Rectal smooth muscle tissue (tissue), 1 donor: ENCODE measurements around the gene EMC1.

Experiments
- H3K27ac ChIP-seq: one replicate; pipeline ENCODE4 v1.7.0; 2013; ENCODE audit warnings: low read depth, low read length, inconsistent platforms
- H3K27me3 ChIP-seq: one replicate; pipeline ENCODE4 v1.7.0; 2013; ENCODE audit warnings: low read length; ENCODE audit not compliant: control insufficient read depth, insufficient read depth
- H3K36me3 ChIP-seq: one replicate; pipeline ENCODE4 v1.7.0; 2013; ENCODE audit warnings: low read length; ENCODE audit not compliant: control insufficient read depth, insufficient read depth
- H3K4me1 ChIP-seq: one replicate; pipeline ENCODE4 v1.7.0; 2013; ENCODE audit warnings: low read length; ENCODE audit not compliant: control insufficient read depth, insufficient read depth
- H3K4me3 ChIP-seq: one replicate; pipeline ENCODE4 v1.7.0; 2013; ENCODE audit warnings: low read length
- H3K9ac ChIP-seq: one replicate; pipeline ENCODE4 v1.7.0; 2013; ENCODE audit warnings: low read length

Gene EMC1

DNA sequence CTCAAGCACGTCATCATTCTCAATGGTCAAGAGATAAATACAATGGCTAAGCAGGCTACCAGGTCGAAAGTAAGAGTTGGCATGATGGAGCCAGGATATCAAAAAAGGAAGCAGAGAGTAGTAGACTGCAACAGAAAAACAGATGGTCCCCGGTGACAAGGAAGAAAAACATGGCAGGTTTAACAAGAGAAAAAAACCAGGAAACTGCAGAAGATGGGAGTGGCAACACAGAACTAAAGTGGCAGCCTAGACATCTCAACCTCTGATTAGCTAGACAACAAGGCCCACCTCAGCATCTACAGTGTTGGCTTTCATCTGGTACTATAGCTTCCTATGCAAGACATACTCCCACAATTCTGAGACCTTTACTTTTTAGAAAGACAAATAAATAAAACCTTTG lies 44.4 kb downstream of the EMC1 start:
- Histone ChIP-seq H3K36me3 (no peaks in the 10 kb centered on the region), H3K4me1 (peaks cover 29% of the 10 kb centered on the region), H3K9ac (no peak overlapping the region), H3K27ac (peak overlapping the region; percentile 6), H3K4me3 (no peak overlapping the region), H3K27me3 (no peaks in the 10 kb centered on the region)

DNA sequence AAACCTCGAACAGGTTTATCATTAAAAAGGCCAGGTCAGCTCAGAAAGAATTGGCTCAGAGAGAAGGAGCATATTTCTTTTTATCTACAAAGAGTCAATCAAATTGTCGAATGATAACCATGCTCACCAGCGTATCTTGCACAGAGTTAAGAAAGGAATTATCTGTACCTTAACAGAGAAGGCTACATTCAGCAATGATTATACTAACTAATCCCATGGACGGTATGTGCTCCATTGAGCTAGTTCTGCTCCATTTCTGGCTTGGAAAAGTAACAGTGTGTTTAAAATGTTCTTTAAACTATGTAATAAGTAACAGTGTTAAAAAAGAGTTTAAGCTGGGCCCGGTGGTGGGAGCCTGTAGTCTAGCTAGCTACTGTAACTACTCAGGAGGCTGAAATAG lies 45.5 kb downstream of the EMC1 start:
- H3K27me3 ChIP-seq, result no peaks in the 10 kb centered on the region
- H3K4me1 ChIP-seq, result peaks cover 23% of the 10 kb centered on the region
- H3K9ac ChIP-seq, result no peak overlapping the region
- H3K4me3 ChIP-seq, result no peak overlapping the region
- no peaks in the 10 kb centered on the region for H3K36me3 ChIP-seq
- H3K27ac ChIP-seq, result no peak overlapping the region

DNA sequence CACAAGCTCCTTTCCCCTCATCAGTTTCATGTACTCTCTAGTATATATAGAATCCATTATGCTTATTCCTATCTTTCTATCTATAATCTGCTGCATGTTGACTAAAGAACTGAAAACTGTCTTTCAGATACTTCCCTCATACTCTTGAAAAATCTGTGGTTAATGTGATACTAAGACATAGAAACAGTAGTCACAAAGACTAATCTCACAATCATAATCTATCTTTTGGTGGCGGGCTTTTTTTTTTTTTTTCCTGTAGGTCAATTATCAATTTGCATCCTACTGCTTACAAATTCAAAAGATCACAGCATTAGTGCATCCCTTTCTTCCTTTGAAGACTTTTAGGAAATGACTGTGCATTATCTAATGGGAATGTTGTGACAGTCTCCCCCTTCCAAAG lies 45.9 kb downstream of the EMC1 start:
- no peak overlapping the region for H3K27ac ChIP-seq
- H3K36me3 ChIP-seq, result no peaks in the 10 kb centered on the region
- no peaks in the 10 kb centered on the region for H3K27me3 ChIP-seq
- no peak overlapping the region for H3K9ac ChIP-seq
- H3K4me1 ChIP-seq, result peaks cover 19% of the 10 kb centered on the region
- no peak overlapping the region for H3K4me3 ChIP-seq

DNA sequence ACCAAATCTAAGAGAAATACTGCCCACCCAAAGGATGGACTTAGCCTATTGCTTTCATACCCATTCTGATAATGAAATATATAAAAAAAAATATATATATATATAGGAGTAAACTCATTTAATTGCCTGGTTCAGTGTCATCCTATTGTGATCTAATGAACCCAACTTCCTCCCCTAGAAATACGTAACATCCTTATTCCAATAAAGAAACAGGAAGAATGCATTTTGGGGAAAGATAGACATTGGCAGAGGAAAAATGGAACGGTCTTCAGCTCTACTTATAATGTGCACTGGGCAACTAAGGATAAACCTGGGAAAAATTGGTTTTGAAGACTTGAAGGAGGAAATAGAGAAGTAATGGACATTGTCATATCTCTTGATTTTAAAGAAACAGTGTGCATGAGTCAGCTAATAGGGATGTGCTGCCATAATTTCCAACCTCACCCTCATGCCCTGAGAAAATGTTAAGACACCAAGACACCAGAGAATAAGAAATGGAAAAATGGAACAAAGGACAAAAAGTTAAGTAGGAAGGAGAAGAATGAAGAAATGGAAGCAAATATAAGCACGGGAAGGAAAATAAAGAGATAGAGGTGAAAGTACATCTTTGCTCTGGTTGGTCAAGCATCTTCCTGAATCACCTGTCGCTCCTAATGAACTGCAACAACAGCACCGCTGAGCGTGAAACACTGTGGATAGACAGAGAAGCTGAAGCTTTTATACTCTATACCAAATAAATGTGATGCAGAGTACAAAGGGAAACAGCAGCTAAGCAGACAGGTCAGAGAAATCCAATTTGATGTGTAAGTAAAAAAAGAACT lies 46.7 kb downstream of the EMC1 start:
- Histone ChIP-seq H3K4me3 (no peak overlapping the region), H3K36me3 (no peaks in the 10 kb centered on the region), H3K27me3 (no peaks in the 10 kb centered on the region), H3K4me1 (peaks cover 19% of the 10 kb centered on the region), H3K27ac (no peak overlapping the region), H3K9ac (no peak overlapping the region)

DNA sequence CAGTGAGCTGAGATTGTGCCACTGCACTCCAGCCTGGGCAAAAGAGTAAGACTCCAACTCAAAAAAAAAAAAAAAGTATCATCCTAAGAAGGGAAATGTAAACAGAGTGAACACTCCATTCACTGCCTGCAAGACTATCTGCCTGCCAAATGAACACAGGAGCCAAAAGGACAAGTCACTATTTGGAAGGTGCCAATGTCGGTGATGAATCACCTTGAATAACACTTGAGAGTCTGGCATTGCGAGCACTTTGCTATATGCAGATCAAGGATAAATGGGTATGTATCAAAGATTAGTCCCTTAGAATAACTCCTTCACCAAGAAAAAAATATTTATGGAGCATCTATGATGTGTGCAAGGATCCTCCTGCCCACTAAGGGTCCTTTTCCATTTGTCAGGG lies 47.9 kb downstream of the EMC1 start:
- Histone ChIP-seq H3K4me3 (no peak overlapping the region), H3K27ac (no peak overlapping the region), H3K4me1 (peaks cover 12% of the 10 kb centered on the region), H3K9ac (no peak overlapping the region), H3K27me3 (no peaks in the 10 kb centered on the region), H3K36me3 (no peaks in the 10 kb centered on the region)

DNA sequence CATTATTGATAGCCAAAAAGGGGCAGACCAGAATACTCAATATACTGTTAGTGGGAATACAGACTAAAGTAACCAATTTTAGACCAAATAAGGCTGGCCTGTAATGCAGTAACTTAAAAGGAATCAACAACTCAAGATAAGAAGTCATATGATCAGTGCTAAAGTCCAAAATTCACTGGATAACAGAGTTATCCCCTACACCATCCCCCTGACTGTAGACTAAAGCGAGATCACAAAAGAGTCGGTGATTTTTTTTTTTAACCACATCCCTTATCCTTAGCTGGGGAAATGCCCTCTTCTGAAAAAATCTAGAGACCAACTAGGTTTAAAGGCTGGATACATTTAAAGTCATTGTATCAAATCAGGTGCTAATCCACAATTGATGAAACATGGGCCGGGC lies 48.9 kb downstream of the EMC1 start:
- no peak overlapping the region for H3K4me3 ChIP-seq
- no peak overlapping the region for H3K9ac ChIP-seq
- peaks cover 6% of the 10 kb centered on the region for H3K4me1 ChIP-seq
- H3K36me3 ChIP-seq, result peaks cover 6% of the 10 kb centered on the region
- H3K27ac ChIP-seq, result no peak overlapping the region
- no peaks in the 10 kb centered on the region for H3K27me3 ChIP-seq

DNA sequence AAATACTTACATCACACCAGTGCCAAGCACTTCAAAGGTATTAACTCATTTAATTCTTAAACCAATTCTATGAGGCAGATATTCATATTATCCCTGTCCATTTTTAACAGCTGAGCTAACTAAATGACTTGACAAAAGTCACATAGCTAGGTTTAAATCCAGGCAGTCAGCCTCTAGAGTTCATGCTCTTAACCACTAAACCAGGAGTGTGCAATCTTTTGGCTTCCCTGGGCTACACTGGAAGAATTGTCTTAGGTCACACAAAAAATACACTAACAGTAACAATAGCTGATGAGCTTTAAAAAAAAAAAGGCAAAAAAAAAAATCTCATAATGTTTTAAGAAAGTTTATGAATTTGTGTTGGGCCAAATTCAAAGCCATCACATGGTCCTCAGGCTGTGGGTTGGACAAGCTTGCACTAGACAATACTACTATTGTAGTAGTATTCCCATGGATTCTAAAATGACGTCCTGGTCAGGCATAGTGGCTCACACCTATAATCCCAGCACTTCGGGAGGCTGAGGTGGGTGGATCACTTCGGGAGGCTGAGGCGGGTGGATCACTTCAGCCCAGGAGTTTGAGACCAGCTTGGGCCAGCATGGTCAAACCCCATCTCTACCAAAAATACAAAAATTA lies 51.2 kb downstream of the EMC1 start:
- no peak overlapping the region for H3K9ac ChIP-seq
- H3K27me3 ChIP-seq, result no peaks in the 10 kb centered on the region
- no peak overlapping the region for H3K27ac ChIP-seq
- H3K4me1 ChIP-seq, result peaks cover 4% of the 10 kb centered on the region
- peaks cover 20% of the 10 kb centered on the region for H3K36me3 ChIP-seq
- no peak overlapping the region for H3K4me3 ChIP-seq

DNA sequence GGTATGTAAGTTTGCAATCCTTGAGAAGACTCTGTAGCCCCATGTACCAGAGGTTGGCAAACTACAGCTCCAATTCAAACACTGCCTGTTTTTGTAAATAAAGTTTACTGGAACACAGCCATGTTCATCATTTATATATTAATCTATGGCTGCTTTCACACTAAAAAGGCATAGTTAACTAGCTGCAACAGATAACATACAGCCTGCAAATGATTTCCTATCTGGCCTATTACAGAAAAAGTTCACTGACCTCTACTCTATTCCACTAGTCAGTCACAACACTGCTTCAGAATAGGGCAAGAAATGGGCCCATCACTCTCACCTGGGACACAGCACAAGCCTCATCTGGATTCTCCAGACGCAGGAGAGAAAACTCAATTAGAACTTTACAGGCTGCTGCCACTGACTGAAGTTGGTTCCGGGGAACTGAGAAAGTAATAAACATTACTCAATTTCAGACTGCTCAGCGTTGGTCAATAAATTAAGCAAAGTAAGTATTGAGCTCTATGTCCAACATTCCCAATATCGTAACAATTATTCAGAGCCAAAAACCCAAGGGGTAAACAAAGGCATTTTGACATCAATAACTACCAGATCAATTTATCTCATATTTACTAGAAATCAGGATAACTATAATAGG lies 51.9 kb downstream of the EMC1 start:
- H3K4me3 ChIP-seq, result no peak overlapping the region
- H3K9ac ChIP-seq, result no peak overlapping the region
- H3K36me3 ChIP-seq, result peaks cover 20% of the 10 kb centered on the region
- no peaks in the 10 kb centered on the region for H3K27me3 ChIP-seq
- H3K27ac ChIP-seq, result no peak overlapping the region
- peaks cover 4% of the 10 kb centered on the region for H3K4me1 ChIP-seq

DNA sequence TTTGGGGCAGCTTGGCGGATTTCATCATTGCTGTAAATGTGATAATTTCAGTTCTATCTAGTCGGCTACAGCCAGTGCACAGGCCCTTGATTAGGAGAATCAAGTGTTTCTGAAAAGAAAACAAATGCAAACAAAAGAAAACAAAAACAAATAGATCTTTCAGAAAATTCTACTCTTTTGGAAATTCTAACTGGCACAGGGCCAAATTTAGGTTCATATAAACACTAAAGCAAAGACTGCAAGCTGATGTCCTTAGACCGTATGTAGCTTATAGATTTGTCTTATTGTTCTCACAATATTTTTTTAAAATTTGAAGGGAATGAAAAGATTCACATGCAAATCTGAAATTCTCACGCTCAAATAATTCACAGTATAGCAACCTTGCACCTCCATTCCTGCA lies 52.5 kb downstream of the EMC1 start:
- Histone ChIP-seq H3K9ac (no peak overlapping the region), H3K27me3 (no peaks in the 10 kb centered on the region), H3K4me1 (peaks cover 4% of the 10 kb centered on the region), H3K27ac (no peak overlapping the region), H3K4me3 (no peak overlapping the region), H3K36me3 (peaks cover 21% of the 10 kb centered on the region)

DNA sequence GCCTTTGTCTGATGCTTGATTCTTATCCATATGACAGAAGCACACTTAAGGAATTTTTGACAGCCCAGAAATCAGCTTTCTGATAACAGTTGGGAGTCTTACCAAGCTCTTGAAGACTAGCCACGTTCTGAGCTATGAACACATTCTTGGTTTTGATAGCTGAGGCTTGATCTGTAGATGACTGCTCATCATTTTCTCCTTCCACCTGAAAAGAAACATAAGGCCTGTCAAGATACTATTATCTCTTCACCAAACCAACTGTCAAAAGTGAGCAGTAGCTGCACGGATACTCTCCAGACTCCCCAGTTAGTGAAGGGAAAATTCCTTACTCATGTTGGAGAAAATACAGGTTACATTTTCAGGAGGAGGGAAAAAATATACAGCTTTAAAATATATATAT lies 53.5 kb downstream of the EMC1 start:
- H3K27ac ChIP-seq, result no peak overlapping the region
- H3K4me1 ChIP-seq, result no peaks in the 10 kb centered on the region
- peaks cover 29% of the 10 kb centered on the region for H3K36me3 ChIP-seq
- H3K27me3 ChIP-seq, result no peaks in the 10 kb centered on the region
- no peak overlapping the region for H3K9ac ChIP-seq
- no peak overlapping the region for H3K4me3 ChIP-seq

DNA sequence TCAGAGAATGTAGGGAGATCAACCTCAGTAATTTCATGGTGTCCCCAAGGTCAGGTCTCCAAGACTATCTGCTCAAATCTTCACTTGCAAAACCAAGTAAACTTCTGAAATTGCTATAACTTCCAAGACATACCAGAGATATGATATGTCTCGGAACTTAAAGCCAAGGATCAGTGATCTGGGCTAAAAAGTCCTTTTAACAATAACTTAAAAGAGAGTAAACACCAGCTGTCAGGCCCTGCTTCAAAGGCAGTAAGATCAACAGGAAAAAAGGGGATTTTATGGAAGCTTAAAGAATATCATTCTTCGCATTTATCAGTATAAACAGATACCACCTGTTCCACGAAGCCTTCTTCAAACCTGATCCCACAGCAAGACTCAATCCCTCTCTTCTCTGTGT lies 55.0 kb downstream of the EMC1 start:
- peaks cover 42% of the 10 kb centered on the region for H3K36me3 ChIP-seq
- no peaks in the 10 kb centered on the region for H3K27me3 ChIP-seq
- H3K4me3 ChIP-seq, result no peak overlapping the region
- no peaks in the 10 kb centered on the region for H3K4me1 ChIP-seq
- no peak overlapping the region for H3K9ac ChIP-seq
- no peak overlapping the region for H3K27ac ChIP-seq

DNA sequence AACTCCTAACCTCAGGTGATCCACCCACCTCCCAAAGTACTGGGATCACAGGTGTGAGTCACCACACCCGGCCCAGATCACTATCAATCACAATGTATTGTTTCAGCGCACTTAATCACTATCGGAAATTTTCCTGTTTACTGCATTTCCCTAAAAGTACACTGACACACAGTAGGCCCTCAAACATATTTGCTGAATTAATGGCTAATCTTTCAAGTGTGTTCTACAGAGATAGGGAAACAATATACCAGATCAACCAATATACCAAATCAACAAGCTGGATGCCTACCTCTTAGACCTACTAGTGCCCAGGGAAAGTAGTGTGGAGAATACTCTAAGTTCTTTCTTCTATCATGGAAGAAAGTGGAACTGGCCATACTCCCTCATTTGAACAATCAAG lies 58.3 kb downstream of the EMC1 start:
- H3K36me3 ChIP-seq, result peaks cover 46% of the 10 kb centered on the region
- H3K27ac ChIP-seq, result no peak overlapping the region
- no peaks in the 10 kb centered on the region for H3K27me3 ChIP-seq

More for the DNA sequence above, 58.3 kb downstream of the EMC1 start:
- Histone ChIP-seq H3K4me1 (no peaks in the 10 kb centered on the region), H3K4me3 (no peak overlapping the region), H3K9ac (no peak overlapping the region)
